GM19372 (cell line): ENCODE data around the gene ASCL2.

ENCODE experiments used
- ATAC-seq: cut with Tn5 transposase; IDR thresholded peaks from one replicate; pipeline ENCODE4 v1.9.1; 2021; ENCODE audit warnings: mild to moderate bottlenecking, low read depth, moderate library complexity; ENCODE audit not compliant: unreplicated experiment

Gene ASCL2

GRCh38 chr11:2270322-2271076, at the start of gene ASCL2:
Gene ASCL2 (minus strand): TSS chr11:2270588. CDS start chr11:2270332, 256 bp downstream.
- no peak for ATAC-seq

- no peak for ATAC-seq
Observed at GRCh38 chr11:2319791-2320472, 49.5 kb upstream of the ASCL2 start.

- no peak for ATAC-seq
Observed at GRCh38 chr11:2318707-2319106, 48.3 kb upstream of the ASCL2 start.

GRCh38 chr11:2318123-2318522, 47.7 kb upstream of the ASCL2 start:
- no peak for ATAC-seq

- no peak for ATAC-seq
Observed at GRCh38 chr11:2317354-2318050, 47.1 kb upstream of the ASCL2 start.

GRCh38 chr11:2316963-2317244, 46.5 kb upstream of the ASCL2 start:
- ATAC-seq: no peak

- ATAC-seq: no peak
Observed at GRCh38 chr11:2316169-2316962, 46.0 kb upstream of the ASCL2 start.

GRCh38 chr11:2315395-2316168, 45.2 kb upstream of the ASCL2 start:
- ATAC-seq: no peak

- no peak for ATAC-seq
Observed at GRCh38 chr11:2314525-2315394, 44.4 kb upstream of the ASCL2 start.

GRCh38 chr11:2314136-2314524, 43.7 kb upstream of the ASCL2 start:
- no peak for ATAC-seq

- ATAC-seq: no peak
Observed at GRCh38 chr11:2313051-2313951, 42.9 kb upstream of the ASCL2 start.

GRCh38 chr11:2312232-2313042, 42.0 kb upstream of the ASCL2 start:
- ATAC-seq: no peak

- ATAC-seq: no peak
Observed at GRCh38 chr11:2311353-2312133, 41.2 kb upstream of the ASCL2 start.

- ATAC-seq: no peak
Observed at GRCh38 chr11:2310786-2311352, 40.5 kb upstream of the ASCL2 start.

- no peak for ATAC-seq
Observed at GRCh38 chr11:2310073-2310785, 39.8 kb upstream of the ASCL2 start.
